HepG2 (cell line): Measurements from ENCODE around the gene MNT. TPM values are rescaled to one million over a fixed set of nuclear protein-coding genes. Genes with fewer than 3 reads are reported as not detected.

ENCODE experiments used
- ATAC-seq: fragments of 200-7000 bp; cut with Tn5 transposase; 3 replicates; pipeline ENCODE4 v1.9.1; 2020; ENCODE audit warnings: mild to moderate bottlenecking, moderate library complexity
- BruUV-seq: library from RNA; stranded (reverse); fragments of 400-500 nt; replicated peaks from 2 replicates; lab custom pipeline; 2021; lab: Mats Ljungman, UMichigan
- CTCF ChIA-PET: fragments of 300-600 bp; formaldehyde crosslinking; extraction: SDS; loops from one replicate; lab custom pipeline; 2021; ENCODE audit warnings: low total read pairs, inconsistent platforms, low intra/inter-chr PET ratio; lab: Yijun Ruan, JAX
- POLR2A ChIA-PET: fragments of 350-600 bp; sonication (Branson Sonifier 250); formaldehyde crosslinking; loops from one replicate; lab custom pipeline; 2020; ENCODE audit warnings: antibody characterized with exemption, inconsistent platforms; lab: Yijun Ruan, JAX
- DNase-seq: peaks from one replicate; pipeline ENCODE4 v3.0.0-alpha.2; 2015; ENCODE audit warnings: low spot score
- FAIRE-seq: peaks from 3 replicates; lab custom pipeline; 2011; peaks lifted over from hg19 to GRCh38; lab: Jason Lieb, UNC
- H2AFZ ChIP-seq: one replicate; pipeline ENCODE4 v1.6.1; 2011; ENCODE audit warnings: low read length, inconsistent platforms
- H3K27ac ChIP-seq: fragments of 300-600 bp; 3 replicates; pipeline ENCODE4 v1.8.0; 2011; ENCODE audit warnings: mixed run types, mild to moderate bottlenecking, mixed read lengths, low read length, inconsistent platforms; ENCODE audit not compliant: insufficient read depth; ENCODE audit errors: extremely low read length
- H3K27me3 ChIP-seq, 2 experiments: fragments of 200-600 bp in 1 of 2; 2 replicates in 1 of 2; 3 replicates in 1 of 2; pipeline versions ENCODE4 v1.6.0 to v1.8.0; 2011; ENCODE audit warnings: low read length in 2 of 2, mild to moderate bottlenecking in 2 of 2, moderate library complexity in 2 of 2, inconsistent platforms in 1 of 2; ENCODE audit not compliant: insufficient read depth in 2 of 2, control insufficient read depth in 1 of 2
- H3K36me3 ChIP-seq, 2 experiments: fragments of 200-600 bp in 1 of 2; replicated peaks in 1 of 2; 2 replicates in 1 of 2; 3 replicates in 1 of 2; pipeline versions ENCODE4 v1.5.1 to v1.8.0; 2011; ENCODE audit warnings: low read length in 2 of 2, inconsistent platforms in 1 of 2; ENCODE audit not compliant: insufficient read depth in 2 of 2, control insufficient read depth in 1 of 2
- H3K4me1 ChIP-seq: 2 replicates; pipeline ENCODE4 v1.5.1; 2012; ENCODE audit warnings: low read length, inconsistent platforms; ENCODE audit not compliant: insufficient read depth
- H3K4me2 ChIP-seq: 2 replicates; pipeline ENCODE4 v1.6.0; 2011; ENCODE audit warnings: low read depth, low read length, inconsistent platforms
- H3K4me3 ChIP-seq, 3 experiments: fragments of 200-600 bp in 1 of 3; sonication (generic), shearing (Covaris generic) in 1 of 3; replicated peaks in 1 of 3; 2 replicates each; pipeline ENCODE4 v1.5.1; 2011 to 2016; ENCODE audit warnings: low read length in 3 of 3, inconsistent platforms in 2 of 3, low read depth in 2 of 3, mild to moderate bottlenecking in 2 of 3, control low read depth in 1 of 3, mixed read lengths in 1 of 3; ENCODE audit not compliant: insufficient read depth in 1 of 3
- H3K79me2 ChIP-seq: one replicate; pipeline ENCODE4 v1.6.1; 2011; ENCODE audit warnings: low read length, inconsistent platforms; ENCODE audit not compliant: insufficient read depth
- H3K9ac ChIP-seq: 2 replicates; pipeline ENCODE4 v1.6.0; 2011; ENCODE audit warnings: mild to moderate bottlenecking, low read depth, low read length, inconsistent platforms; ENCODE audit not compliant: insufficient read depth
- H3K9me3 ChIP-seq: 2 replicates; pipeline ENCODE4 v1.5.1; 2012; ENCODE audit warnings: mild to moderate bottlenecking, low read length
- H4K20me1 ChIP-seq: 2 replicates; pipeline ENCODE4 v1.6.0; 2011; ENCODE audit warnings: inconsistent platforms, mild to moderate bottlenecking, low read length, moderate library complexity; ENCODE audit not compliant: insufficient read depth
- MED8 ChIP-seq: sonication (generic); formaldehyde crosslinking; IDR thresholded peaks from 2 replicates; pipeline ENCODE4 v1.8.1; 2023; ENCODE audit warnings: mild to moderate bottlenecking, missing genetic modification reagents; ENCODE audit not compliant: insufficient replicate concordance
- WGBS: methylation state at CpG from one replicate; pipeline ENCODE4 v1.1.6; 2017; ENCODE audit warnings: low lambda C conversion rate; 5-methylcytosine and 5-hydroxymethylcytosine counted together
- in situ Hi-C: cut with HindIII; loops from 2 replicates; pipeline ENCODE4 v1.10.0; 2017; ENCODE audit warnings: low pct_unique_long_range_greater_than_20kb; ENCODE audit not compliant: extremely low pct_ligation_motif_present
- intact Hi-C: fragments of 100-400 bp; cut with micrococcal nuclease; formaldehyde crosslinking; loops from one replicate; pipeline ENCODE4 v1.10.0; 2022; ENCODE audit not compliant: unreplicated experiment
- polyA plus RNA-seq, 8 experiments: library from polyadenylated mRNA; depleted of rRNA in 3 of 8; stranded (reverse) in 7 of 8; unstranded in 1 of 8; fragments of >200 nt; fragmentation: Illumina TruSeq in 4 of 8; extraction: Trizol in 4 of 8; gene quantifications; 2 replicates each; pipeline versions ENCODE4 v1.2.1 to v1.2.3, GENCODE V29; 2011 to 2016; ENCODE audit warnings: low read depth in 4 of 8, missing spikeins in 1 of 8, mixed read lengths in 1 of 8; ENCODE audit not compliant: insufficient read depth in 1 of 8
- total RNA-seq, 5 experiments: library from RNA; depleted of rRNA; stranded (reverse); fragments of >200 nt; fragmentation: Illumina TruSeq; extraction: Trizol; gene quantifications; 2 replicates each; pipeline ENCODE4 v1.2.3, GENCODE V29; 2016; ENCODE audit warnings: low read depth in 1 of 5
- TF ChIP-seq, protein P1 (sequence below): sonication (generic); formaldehyde crosslinking; IDR thresholded peaks from 2 replicates; pipeline ENCODE4 v1.5.0; 2020; ENCODE audit warnings: mild to moderate bottlenecking, missing genetic modification reagents, moderate library complexity
- TF ChIP-seq, protein P2 (sequence below): sonication (generic); formaldehyde crosslinking; IDR thresholded peaks from 2 replicates; pipeline ENCODE4 v1.4.0; 2020; ENCODE audit warnings: missing genetic modification reagents

The MNT gene
- total and polyA plus RNA-seq, 2 of the 13 experiments (the other 11 are each of a cell fraction or from before 2014, with no cell fraction given), result 2.1 to 3.5 TPM

DNA sequence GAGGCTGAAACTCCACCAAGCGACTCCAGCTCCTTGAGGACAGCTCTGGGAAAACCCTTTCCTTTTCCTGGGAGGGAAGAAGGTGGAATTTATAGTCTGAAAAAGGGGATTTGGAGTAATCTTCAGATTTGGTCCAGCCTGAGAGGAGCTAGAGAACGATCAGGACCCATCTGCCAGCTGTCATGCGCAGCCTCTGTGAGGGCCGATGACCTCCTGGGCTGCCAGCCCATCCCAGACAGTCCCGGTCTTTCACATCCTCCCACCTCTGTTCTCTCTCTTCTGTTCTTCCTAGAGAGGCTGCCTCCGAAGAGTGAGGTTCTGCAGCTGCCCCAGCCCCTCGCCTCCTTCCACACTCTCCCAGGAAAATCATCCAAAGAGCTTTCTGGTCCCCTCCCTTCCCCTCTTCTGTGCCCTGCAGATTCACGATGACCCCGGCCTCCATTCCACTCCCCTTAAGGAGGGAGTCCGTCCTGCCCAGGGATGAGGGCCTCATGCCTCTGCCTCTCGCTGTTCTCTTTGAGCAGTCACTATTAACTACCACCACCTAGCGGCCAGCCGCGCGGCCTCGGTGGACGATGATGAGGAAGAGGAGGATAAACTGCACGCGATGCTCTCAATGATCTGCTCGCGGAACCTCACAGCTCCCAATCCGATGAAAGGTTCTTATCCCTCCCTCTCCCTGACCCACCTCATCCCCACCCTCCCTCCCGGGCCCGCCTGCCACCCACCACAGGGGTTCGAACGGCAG lies 33.9 kb downstream of the MNT start:
- in situ Hi-C loops (no loop called here), intact Hi-C loops (no loop called here)
- Histone ChIP-seq H3K27me3 (no peaks in the 10 kb centered on the region), H3K4me1 (no peaks in the 10 kb centered on the region), H3K9me3 (no peaks in the 10 kb centered on the region), H2AFZ (no peak overlapping the region), H3K4me2 (no peak overlapping the region), H3K36me3 (peaks cover 14 to 25% of the 10 kb centered on the region in 2 experiments; a peak in 3 of 5 replicates), H4K20me1 (no peaks in the 10 kb centered on the region), H3K79me2 (no peaks in the 10 kb centered on the region), H3K27ac (no peak overlapping the region), H3K9ac (no peak overlapping the region), H3K4me3 (no peak overlapping the region)
- DNase-seq, result no peak
- no TSS peak for BruUV-seq
- ChIA-PET CTCF (no interaction called here), POLR2A (no interaction called here)
- no peak for FAIRE-seq
- ATAC-seq, result no peak
- TF ChIP-seq, protein P1, sequence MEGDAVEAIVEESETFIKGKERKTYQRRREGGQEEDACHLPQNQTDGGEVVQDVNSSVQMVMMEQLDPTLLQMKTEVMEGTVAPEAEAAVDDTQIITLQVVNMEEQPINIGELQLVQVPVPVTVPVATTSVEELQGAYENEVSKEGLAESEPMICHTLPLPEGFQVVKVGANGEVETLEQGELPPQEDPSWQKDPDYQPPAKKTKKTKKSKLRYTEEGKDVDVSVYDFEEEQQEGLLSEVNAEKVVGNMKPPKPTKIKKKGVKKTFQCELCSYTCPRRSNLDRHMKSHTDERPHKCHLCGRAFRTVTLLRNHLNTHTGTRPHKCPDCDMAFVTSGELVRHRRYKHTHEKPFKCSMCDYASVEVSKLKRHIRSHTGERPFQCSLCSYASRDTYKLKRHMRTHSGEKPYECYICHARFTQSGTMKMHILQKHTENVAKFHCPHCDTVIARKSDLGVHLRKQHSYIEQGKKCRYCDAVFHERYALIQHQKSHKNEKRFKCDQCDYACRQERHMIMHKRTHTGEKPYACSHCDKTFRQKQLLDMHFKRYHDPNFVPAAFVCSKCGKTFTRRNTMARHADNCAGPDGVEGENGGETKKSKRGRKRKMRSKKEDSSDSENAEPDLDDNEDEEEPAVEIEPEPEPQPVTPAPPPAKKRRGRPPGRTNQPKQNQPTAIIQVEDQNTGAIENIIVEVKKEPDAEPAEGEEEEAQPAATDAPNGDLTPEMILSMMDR (CRISPR knock-in tag), result 0 out of 2 replicates have a peak, but pooled peaks have one; percentile 12
- TF ChIP-seq MED8 (CRISPR knock-in tag), result no peak
- TF ChIP-seq, protein P2, sequence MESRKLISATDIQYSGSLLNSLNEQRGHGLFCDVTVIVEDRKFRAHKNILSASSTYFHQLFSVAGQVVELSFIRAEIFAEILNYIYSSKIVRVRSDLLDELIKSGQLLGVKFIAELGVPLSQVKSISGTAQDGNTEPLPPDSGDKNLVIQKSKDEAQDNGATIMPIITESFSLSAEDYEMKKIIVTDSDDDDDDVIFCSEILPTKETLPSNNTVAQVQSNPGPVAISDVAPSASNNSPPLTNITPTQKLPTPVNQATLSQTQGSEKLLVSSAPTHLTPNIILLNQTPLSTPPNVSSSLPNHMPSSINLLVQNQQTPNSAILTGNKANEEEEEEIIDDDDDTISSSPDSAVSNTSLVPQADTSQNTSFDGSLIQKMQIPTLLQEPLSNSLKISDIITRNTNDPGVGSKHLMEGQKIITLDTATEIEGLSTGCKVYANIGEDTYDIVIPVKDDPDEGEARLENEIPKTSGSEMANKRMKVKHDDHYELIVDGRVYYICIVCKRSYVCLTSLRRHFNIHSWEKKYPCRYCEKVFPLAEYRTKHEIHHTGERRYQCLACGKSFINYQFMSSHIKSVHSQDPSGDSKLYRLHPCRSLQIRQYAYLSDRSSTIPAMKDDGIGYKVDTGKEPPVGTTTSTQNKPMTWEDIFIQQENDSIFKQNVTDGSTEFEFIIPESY (CRISPR knock-in tag), result peak; percentile 50
- WGBS, result 89% methylated on average over 26 of the region's 26 CpGs
